ENCODE data around the gene RUBCN.

DNA sequence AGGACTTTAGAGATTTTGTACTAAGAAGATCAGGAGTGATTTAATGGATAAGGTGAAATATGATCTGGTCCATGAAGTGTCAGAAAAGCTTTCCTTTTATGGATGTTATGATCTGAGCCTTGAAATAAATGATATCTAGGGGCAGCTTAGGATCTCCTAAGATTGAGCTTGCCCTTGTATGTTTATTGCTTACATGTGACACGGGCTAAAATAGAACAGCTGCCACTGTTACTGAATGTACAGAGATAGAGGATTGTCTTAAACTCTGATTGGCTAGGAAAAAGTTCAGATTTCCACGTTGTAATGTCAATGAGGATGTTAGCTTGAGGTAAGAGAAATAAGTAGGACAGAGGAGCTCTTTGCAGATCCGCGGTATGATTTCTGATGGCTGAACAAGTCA, 21.8 kb upstream of the RUBCN start:
- TF ChIP-seq SMC3 (IDR thresholded peaks at IDR 0.05; ENCODE audit: borderline replicate concordance, low read length) (no peak), BACH1 (IDR thresholded peaks at IDR 0.05; ENCODE audit: borderline replicate concordance) (no peak), SUZ12 (IDR thresholded peaks at IDR 0.05; ENCODE audit: unreplicated experiment) (no peak), SP1 (IDR thresholded peaks at IDR 0.05; ENCODE audit: low read depth, low read length) (no peak), TAF1 (IDR thresholded peaks at IDR 0.05; ENCODE audit: borderline replicate concordance, low read depth, low read length) (no peak), RFX5 (IDR thresholded peaks at IDR 0.05; ENCODE audit: low read depth, low read length) (no peak), NBN (IDR thresholded peaks at IDR 0.05) (no peak), CHD1 (IDR thresholded peaks at IDR 0.05; ENCODE audit: low read depth, low read length) (no peak)
- TF ChIP-seq, protein P1, sequence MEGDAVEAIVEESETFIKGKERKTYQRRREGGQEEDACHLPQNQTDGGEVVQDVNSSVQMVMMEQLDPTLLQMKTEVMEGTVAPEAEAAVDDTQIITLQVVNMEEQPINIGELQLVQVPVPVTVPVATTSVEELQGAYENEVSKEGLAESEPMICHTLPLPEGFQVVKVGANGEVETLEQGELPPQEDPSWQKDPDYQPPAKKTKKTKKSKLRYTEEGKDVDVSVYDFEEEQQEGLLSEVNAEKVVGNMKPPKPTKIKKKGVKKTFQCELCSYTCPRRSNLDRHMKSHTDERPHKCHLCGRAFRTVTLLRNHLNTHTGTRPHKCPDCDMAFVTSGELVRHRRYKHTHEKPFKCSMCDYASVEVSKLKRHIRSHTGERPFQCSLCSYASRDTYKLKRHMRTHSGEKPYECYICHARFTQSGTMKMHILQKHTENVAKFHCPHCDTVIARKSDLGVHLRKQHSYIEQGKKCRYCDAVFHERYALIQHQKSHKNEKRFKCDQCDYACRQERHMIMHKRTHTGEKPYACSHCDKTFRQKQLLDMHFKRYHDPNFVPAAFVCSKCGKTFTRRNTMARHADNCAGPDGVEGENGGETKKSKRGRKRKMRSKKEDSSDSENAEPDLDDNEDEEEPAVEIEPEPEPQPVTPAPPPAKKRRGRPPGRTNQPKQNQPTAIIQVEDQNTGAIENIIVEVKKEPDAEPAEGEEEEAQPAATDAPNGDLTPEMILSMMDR (IDR thresholded peaks at IDR 0.05 in 2 of 3, conservative IDR thresholded peaks at IDR 0.05 in 1 of 3; ENCODE audit: control insufficient read depth in 2 of 3, extremely low read depth in 1 of 3, insufficient read depth in 1 of 3, low read depth in 3 of 3, low read length in 3 of 3) = no peak
- TF ChIP-seq, protein P2, sequence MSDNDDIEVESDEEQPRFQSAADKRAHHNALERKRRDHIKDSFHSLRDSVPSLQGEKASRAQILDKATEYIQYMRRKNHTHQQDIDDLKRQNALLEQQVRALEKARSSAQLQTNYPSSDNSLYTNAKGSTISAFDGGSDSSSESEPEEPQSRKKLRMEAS (IDR thresholded peaks at IDR 0.05; ENCODE audit: low read depth, low read length) = no peak
- TF ChIP-seq, protein P3, sequence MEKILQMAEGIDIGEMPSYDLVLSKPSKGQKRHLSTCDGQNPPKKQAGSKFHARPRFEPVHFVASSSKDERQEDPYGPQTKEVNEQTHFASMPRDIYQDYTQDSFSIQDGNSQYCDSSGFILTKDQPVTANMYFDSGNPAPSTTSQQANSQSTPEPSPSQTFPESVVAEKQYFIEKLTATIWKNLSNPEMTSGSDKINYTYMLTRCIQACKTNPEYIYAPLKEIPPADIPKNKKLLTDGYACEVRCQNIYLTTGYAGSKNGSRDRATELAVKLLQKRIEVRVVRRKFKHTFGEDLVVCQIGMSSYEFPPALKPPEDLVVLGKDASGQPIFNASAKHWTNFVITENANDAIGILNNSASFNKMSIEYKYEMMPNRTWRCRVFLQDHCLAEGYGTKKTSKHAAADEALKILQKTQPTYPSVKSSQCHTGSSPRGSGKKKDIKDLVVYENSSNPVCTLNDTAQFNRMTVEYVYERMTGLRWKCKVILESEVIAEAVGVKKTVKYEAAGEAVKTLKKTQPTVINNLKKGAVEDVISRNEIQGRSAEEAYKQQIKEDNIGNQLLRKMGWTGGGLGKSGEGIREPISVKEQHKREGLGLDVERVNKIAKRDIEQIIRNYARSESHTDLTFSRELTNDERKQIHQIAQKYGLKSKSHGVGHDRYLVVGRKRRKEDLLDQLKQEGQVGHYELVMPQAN (conservative IDR thresholded peaks at IDR 0.05) = no peak
- TF ChIP-seq, protein P4, sequence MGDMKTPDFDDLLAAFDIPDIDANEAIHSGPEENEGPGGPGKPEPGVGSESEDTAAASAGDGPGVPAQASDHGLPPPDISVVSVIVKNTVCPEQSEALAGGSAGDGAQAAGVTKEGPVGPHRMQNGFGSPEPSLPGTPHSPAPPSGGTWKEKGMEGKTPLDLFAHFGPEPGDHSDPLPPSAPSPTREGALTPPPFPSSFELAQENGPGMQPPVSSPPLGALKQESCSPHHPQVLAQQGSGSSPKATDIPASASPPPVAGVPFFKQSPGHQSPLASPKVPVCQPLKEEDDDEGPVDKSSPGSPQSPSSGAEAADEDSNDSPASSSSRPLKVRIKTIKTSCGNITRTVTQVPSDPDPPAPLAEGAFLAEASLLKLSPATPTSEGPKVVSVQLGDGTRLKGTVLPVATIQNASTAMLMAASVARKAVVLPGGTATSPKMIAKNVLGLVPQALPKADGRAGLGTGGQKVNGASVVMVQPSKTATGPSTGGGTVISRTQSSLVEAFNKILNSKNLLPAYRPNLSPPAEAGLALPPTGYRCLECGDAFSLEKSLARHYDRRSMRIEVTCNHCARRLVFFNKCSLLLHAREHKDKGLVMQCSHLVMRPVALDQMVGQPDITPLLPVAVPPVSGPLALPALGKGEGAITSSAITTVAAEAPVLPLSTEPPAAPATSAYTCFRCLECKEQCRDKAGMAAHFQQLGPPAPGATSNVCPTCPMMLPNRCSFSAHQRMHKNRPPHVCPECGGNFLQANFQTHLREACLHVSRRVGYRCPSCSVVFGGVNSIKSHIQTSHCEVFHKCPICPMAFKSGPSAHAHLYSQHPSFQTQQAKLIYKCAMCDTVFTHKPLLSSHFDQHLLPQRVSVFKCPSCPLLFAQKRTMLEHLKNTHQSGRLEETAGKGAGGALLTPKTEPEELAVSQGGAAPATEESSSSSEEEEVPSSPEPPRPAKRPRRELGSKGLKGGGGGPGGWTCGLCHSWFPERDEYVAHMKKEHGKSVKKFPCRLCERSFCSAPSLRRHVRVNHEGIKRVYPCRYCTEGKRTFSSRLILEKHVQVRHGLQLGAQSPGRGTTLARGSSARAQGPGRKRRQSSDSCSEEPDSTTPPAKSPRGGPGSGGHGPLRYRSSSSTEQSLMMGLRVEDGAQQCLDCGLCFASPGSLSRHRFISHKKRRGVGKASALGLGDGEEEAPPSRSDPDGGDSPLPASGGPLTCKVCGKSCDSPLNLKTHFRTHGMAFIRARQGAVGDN (IDR thresholded peaks at IDR 0.05) = no peak

All from GM12878 (cell line).